SK-N-SH (cell line): ENCODE measurements around the gene IL6R. TPM values are rescaled to one million over a fixed set of nuclear protein-coding genes. Genes with fewer than 3 reads are reported as not detected.
A peak's percentile ranks its signal among the peaks of the same experiment; 100 is the strongest.

Experiments used
- CTCF ChIA-PET: fragments of 300-600, 350-600 bp; formaldehyde crosslinking; extraction: SDS; loops from one replicate; lab custom pipeline; 2021; lab: Yijun Ruan, JAX
- POLR2A ChIA-PET: fragments of 350-600 bp; sonication (Branson Sonifier 250); formaldehyde crosslinking; extraction: SDS; loops from one replicate; lab custom pipeline; 2020; ENCODE audit warnings: antibody characterized with exemption, inconsistent platforms; lab: Yijun Ruan, JAX
- DNase-seq: peaks from one replicate; pipeline ENCODE4 v3.0.0; 2012
- H2AFZ ChIP-seq: fragments of 200-600 bp; sonication (generic); 2 replicates; pipeline ENCODE4 v1.8.1; 2016; ENCODE audit warnings: antibody characterized with exemption, mild to moderate bottlenecking, low read depth
- H3F3A ChIP-seq: fragments of 200-600 bp; sonication (generic); replicated peaks from 2 replicates; pipeline ENCODE3; 2016; ENCODE audit warnings: antibody characterized with exemption, mild to moderate bottlenecking; ENCODE audit not compliant: insufficient read depth
- H3K27ac ChIP-seq, 2 experiments: fragments of 200-500 bp in 1 of 2; fragments of 200-600 bp in 1 of 2; sonication (Bioruptor generic) in 1 of 2; sonication (generic), shearing (Covaris generic) in 1 of 2; 2 replicates each; pipeline versions ENCODE4 v1.5.1 to v1.6.1; 2014 to 2016; ENCODE audit warnings: low read depth in 2 of 2, inconsistent platforms in 1 of 2, low read length in 1 of 2, mild to moderate bottlenecking in 1 of 2, mixed read lengths in 1 of 2
- H3K27me3 ChIP-seq: fragments of 200-600 bp; sonication (generic), shearing (Covaris generic); 2 replicates; pipeline ENCODE4 v1.6.1; 2016; ENCODE audit warnings: mixed run types; ENCODE audit not compliant: insufficient read depth
- H3K36me3 ChIP-seq, 2 experiments: fragments of 200-500 bp in 1 of 2; fragments of 200-600 bp in 1 of 2; sonication (Bioruptor generic) in 1 of 2; sonication (generic) in 1 of 2; replicated peaks in 1 of 2; 2 replicates each; pipeline versions ENCODE3 to v1.5.1; 2014 to 2016; ENCODE audit warnings: low read length in 1 of 2, mild to moderate bottlenecking in 1 of 2; ENCODE audit not compliant: insufficient read depth in 2 of 2, control insufficient read depth in 1 of 2
- H3K4me1 ChIP-seq, 2 experiments: fragments of 200-500 bp in 1 of 2; fragments of 200-600 bp in 1 of 2; sonication (Bioruptor generic) in 1 of 2; sonication (generic), shearing (Covaris generic) in 1 of 2; 2 replicates each; pipeline versions ENCODE4 v1.5.1 to v1.6.1; 2014 to 2016; ENCODE audit warnings: low read depth in 1 of 2, low read length in 1 of 2, mixed run types in 1 of 2; ENCODE audit not compliant: insufficient read depth in 2 of 2, control insufficient read depth in 1 of 2
- H3K4me2 ChIP-seq: fragments of 200-600 bp; sonication (generic), shearing (Covaris generic); 2 replicates; pipeline ENCODE4 v1.6.1; 2017; ENCODE audit warnings: mixed run types
- H3K4me3 ChIP-seq, 2 experiments: fragments of 200-500 bp in 1 of 2; fragments of 200-600 bp in 1 of 2; sonication (Bioruptor generic) in 1 of 2; sonication (generic), shearing (Covaris generic) in 1 of 2; 2 replicates each; pipeline versions ENCODE4 v1.5.1 to v1.8.1; 2014 to 2016; ENCODE audit warnings: low read depth in 2 of 2, inconsistent platforms in 1 of 2, low read length in 1 of 2, mild to moderate bottlenecking in 1 of 2, mixed read lengths in 1 of 2, moderate library complexity in 1 of 2
- H3K79me2 ChIP-seq: fragments of 200-600 bp; sonication (generic); 2 replicates; pipeline ENCODE4 v1.8.1; 2017; ENCODE audit warnings: mild to moderate bottlenecking; ENCODE audit not compliant: insufficient read depth
- H3K9ac ChIP-seq: fragments of 200-600 bp; sonication (generic); 2 replicates; pipeline ENCODE4 v1.6.1; 2017; ENCODE audit warnings: mixed run types
- H3K9me2 ChIP-seq: fragments of 200-600 bp; sonication (generic); 2 replicates; pipeline ENCODE4 v1.6.1; 2017; ENCODE audit warnings: mixed run types
- H3K9me3 ChIP-seq: fragments of 200-600 bp; sonication (generic); 2 replicates; pipeline ENCODE4 v1.6.1; 2017; ENCODE audit warnings: mixed run types, mild to moderate bottlenecking, moderate library complexity
- H4K20me1 ChIP-seq: fragments of 200-600 bp; sonication (generic); 2 replicates; pipeline ENCODE4 v1.6.1; 2017; ENCODE audit warnings: mild to moderate bottlenecking, mixed run types; ENCODE audit not compliant: insufficient read depth
- EZH2phosphoT487 ChIP-seq: fragments of 200-600 bp; sonication (generic); IDR thresholded peaks from 2 replicates; pipeline ENCODE4 v1.6.1; 2017; ENCODE audit warnings: low read depth, mixed run types, mild to moderate bottlenecking, antibody characterized with exemption, moderate library complexity, borderline replicate concordance
- MEF2A ChIP-seq: IDR thresholded peaks from 2 replicates; pipeline ENCODE4 v1.4.0; 2012; ENCODE audit warnings: low read depth, borderline replicate concordance
- MXI1 ChIP-seq: IDR thresholded peaks from 2 replicates; pipeline ENCODE4 v1.6.1; 2012; ENCODE audit warnings: mild to moderate bottlenecking, low read depth, low read length, improper control_type of control experiment
- NFIC ChIP-seq: IDR thresholded peaks from 2 replicates; pipeline ENCODE4 v1.4.0; 2012; ENCODE audit warnings: borderline replicate concordance
- RAD21 ChIP-seq: IDR thresholded peaks from 2 replicates; pipeline ENCODE4 v1.6.1; 2012; ENCODE audit warnings: mild to moderate bottlenecking, low read length
- RCOR1 ChIP-seq: fragments of 150-350 bp; IDR thresholded peaks from 2 replicates; pipeline ENCODE4 v1.6.1; 2017; ENCODE audit warnings: antibody characterized with exemption, low read length
- TEAD4 ChIP-seq: IDR thresholded peaks from 2 replicates; pipeline ENCODE4 v1.4.0; 2012; ENCODE audit warnings: mild to moderate bottlenecking, borderline replicate concordance; ENCODE audit not compliant: insufficient read depth
- WGBS: methylation state at CpG from one replicate; pipeline ENCODE4 v1.1.6; 2017; ENCODE audit warnings: low lambda C conversion rate; 5-methylcytosine and 5-hydroxymethylcytosine counted together
- polyA plus RNA-seq, 3 experiments: library from polyadenylated mRNA; depleted of rRNA; stranded (reverse); fragments of >200 nt; gene quantifications; 2 replicates each; pipeline ENCODE4 v1.2.3, GENCODE V29; 2012
- TF ChIP-seq, protein P1 (sequence below): IDR thresholded peaks from 2 replicates; pipeline ENCODE4 v1.6.1; 2012; ENCODE audit warnings: mild to moderate bottlenecking, low read depth, low read length, moderate library complexity

IL6R gene
- polyA plus RNA-seq, 1 of the 3 experiments (the other 2 are of a cell fraction): 2.8 TPM

DNA sequence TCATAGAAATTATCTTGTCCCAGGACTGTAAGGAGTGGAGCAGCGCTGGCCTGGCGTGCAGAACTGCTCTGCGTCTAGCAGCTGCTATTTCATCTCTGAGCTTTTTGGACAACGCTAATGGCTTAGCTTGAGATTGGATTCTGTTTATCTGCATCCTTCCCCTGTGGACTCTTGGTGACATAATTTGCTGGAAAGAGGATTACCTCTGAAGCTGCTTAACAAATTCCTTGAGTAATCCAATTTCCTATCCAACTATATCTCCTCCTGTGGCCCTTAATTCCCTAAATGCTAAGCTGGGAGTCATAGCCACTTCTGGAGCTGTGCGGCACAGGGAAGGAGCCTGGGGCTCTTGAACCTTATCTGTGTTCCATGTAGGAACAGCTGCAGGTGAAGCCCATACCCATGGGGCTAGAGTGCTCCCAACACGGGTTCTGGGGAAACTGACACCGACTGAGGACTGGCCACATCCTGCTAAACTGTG, 43.2 kb downstream of the IL6R start:
- CTCF ChIA-PET: interaction anchor here (1.0 to 1.3 kb wide), 2 partner anchors 32 to 98 kb away, joined by 3 to 4 read pairs; no protein-coding TSS in a partner anchor
- Histone ChIP-seq H3K9me2 (no peaks in the 10 kb centered on the region), H3F3A (no peaks in the 10 kb centered on the region), H3K27me3 (no peaks in the 10 kb centered on the region), H3K4me2 (no peak overlapping the region), H3K4me3 (no peak overlapping the region), H2AFZ (no peak overlapping the region), H3K9me3 (no peaks in the 10 kb centered on the region), H3K9ac (no peak overlapping the region), H4K20me1 (no peaks in the 10 kb centered on the region), H3K79me2 (no peaks in the 10 kb centered on the region), H3K36me3 (no peaks in the 10 kb centered on the region), H3K27ac (no peak overlapping the region), H3K4me1 (peaks cover 4 to 23% of the 10 kb centered on the region in 2 experiments; a peak in 3 of 4 replicates)
- WGBS: 75% methylated on average over 7 of the region's 7 CpGs
- POLR2A ChIA-PET: no interaction called here
- no peak for TF ChIP-seq EZH2phosphoT487
- no peak for TF ChIP-seq MEF2A
- no peak for TF ChIP-seq TEAD4
- TF ChIP-seq MXI1: no peak
- no peak for DNase-seq

DNA sequence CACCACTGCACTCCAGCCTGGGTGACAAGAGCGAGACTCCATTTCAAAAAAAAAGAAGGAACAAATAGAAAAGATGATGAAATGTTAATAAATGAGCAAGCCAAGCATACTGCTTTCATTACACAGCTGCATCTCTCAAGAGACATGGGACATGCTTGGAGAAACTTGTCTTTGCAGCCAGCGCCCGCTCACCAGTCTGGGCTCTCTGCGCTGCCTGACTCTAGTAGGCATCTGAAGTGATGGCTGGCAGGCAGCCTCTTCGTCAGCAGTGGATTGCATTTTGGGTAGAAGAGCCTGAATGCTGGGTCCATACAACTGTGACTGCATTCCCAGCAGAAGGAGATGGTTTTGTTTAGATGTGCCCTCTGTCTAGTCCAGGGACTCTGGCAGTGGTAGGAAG, 48.0 kb downstream of the IL6R start:
- CTCF ChIA-PET: no interaction called here
- no peak overlapping the region for H3K4me2 ChIP-seq
- H3K9ac ChIP-seq: no peak overlapping the region
- DNase-seq: no peak
- H3K9me3 ChIP-seq: no peaks in the 10 kb centered on the region
- H3F3A ChIP-seq: no peaks in the 10 kb centered on the region
- H3K36me3 ChIP-seq: no peaks in the 10 kb centered on the region
- H3K4me1 ChIP-seq: peaks cover under 1 to 6% of the 10 kb centered on the region in 2 experiments; a peak in 1 of 4 replicates
- no peaks in the 10 kb centered on the region for H3K79me2 ChIP-seq
- H4K20me1 ChIP-seq: no peaks in the 10 kb centered on the region
- no peaks in the 10 kb centered on the region for H3K27me3 ChIP-seq
- no peaks in the 10 kb centered on the region for H3K9me2 ChIP-seq
- H3K4me3 ChIP-seq: no peak overlapping the region
- 96% methylated on average over 5 of the region's 5 CpGs for WGBS
- POLR2A ChIA-PET: no interaction called here
- H3K27ac ChIP-seq: no peak overlapping the region
- TF ChIP-seq, protein P1, sequence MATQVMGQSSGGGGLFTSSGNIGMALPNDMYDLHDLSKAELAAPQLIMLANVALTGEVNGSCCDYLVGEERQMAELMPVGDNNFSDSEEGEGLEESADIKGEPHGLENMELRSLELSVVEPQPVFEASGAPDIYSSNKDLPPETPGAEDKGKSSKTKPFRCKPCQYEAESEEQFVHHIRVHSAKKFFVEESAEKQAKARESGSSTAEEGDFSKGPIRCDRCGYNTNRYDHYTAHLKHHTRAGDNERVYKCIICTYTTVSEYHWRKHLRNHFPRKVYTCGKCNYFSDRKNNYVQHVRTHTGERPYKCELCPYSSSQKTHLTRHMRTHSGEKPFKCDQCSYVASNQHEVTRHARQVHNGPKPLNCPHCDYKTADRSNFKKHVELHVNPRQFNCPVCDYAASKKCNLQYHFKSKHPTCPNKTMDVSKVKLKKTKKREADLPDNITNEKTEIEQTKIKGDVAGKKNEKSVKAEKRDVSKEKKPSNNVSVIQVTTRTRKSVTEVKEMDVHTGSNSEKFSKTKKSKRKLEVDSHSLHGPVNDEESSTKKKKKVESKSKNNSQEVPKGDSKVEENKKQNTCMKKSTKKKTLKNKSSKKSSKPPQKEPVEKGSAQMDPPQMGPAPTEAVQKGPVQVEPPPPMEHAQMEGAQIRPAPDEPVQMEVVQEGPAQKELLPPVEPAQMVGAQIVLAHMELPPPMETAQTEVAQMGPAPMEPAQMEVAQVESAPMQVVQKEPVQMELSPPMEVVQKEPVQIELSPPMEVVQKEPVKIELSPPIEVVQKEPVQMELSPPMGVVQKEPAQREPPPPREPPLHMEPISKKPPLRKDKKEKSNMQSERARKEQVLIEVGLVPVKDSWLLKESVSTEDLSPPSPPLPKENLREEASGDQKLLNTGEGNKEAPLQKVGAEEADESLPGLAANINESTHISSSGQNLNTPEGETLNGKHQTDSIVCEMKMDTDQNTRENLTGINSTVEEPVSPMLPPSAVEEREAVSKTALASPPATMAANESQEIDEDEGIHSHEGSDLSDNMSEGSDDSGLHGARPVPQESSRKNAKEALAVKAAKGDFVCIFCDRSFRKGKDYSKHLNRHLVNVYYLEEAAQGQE: no peak
- TF ChIP-seq EZH2phosphoT487 (no peak), RAD21 (no peak), RCOR1 (no peak), NFIC (no peak)
- peak overlapping the region; percentile 38; the same call in 1 of the 2 replicates for H2AFZ ChIP-seq
